NCI-H1092 treated with DMSO at 0.1 percent for 48 hours (cell line): ENCODE results near the gene RAI14.

ENCODE experiments used
- DNase-seq: peaks from one replicate; lab custom pipeline; 2025; lab: John Stamatoyannopoulos, UW

The RAI14 gene

GRCh38 chr5:34677428-34677827, 21.3 kb downstream of the RAI14 start:
- no peak for DNase-seq

- no peak for DNase-seq
Observed at GRCh38 chr5:34680896-34681295, 24.8 kb downstream of the RAI14 start.

- no peak for DNase-seq
Observed at GRCh38 chr5:34682926-34683623, 26.9 kb downstream of the RAI14 start.

GRCh38 chr5:34684281-34684979, 28.3 kb downstream of the RAI14 start:
- no peak for DNase-seq

- DNase-seq, result no peak
Observed at GRCh38 chr5:34684980-34685352, 28.8 kb downstream of the RAI14 start.

- no peak for DNase-seq
Observed at GRCh38 chr5:34685485-34686165, 29.5 kb downstream of the RAI14 start.

GRCh38 chr5:34686762-34687268, 30.7 kb downstream of the RAI14 start:
- DNase-seq, result no peak

- no peak for DNase-seq
Observed at GRCh38 chr5:34687269-34688011, 31.3 kb downstream of the RAI14 start.

- no peak for DNase-seq
Observed at GRCh38 chr5:34688015-34688810, 32.1 kb downstream of the RAI14 start.

GRCh38 chr5:34690301-34690700, 34.2 kb downstream of the RAI14 start:
- DNase-seq, result no peak

GRCh38 chr5:34690898-34691297, 34.8 kb downstream of the RAI14 start:
- no peak for DNase-seq

- DNase-seq, result no peak
Observed at GRCh38 chr5:34691326-34691725, 35.2 kb downstream of the RAI14 start.

GRCh38 chr5:34692786-34693185, 36.7 kb downstream of the RAI14 start:
- no peak for DNase-seq

- DNase-seq, result no peak
Observed at GRCh38 chr5:34694012-34694411, 37.9 kb downstream of the RAI14 start.

GRCh38 chr5:34694685-34695084, 38.6 kb downstream of the RAI14 start:
- DNase-seq, result no peak

GRCh38 chr5:34695275-34696027, 39.3 kb downstream of the RAI14 start:
- no peak for DNase-seq

GRCh38 chr5:34697308-34698108, 41.4 kb downstream of the RAI14 start:
- DNase-seq, result no peak

- DNase-seq, result no peak
Observed at GRCh38 chr5:34698109-34698419, 41.9 kb downstream of the RAI14 start.

GRCh38 chr5:34698754-34699153, 42.6 kb downstream of the RAI14 start:
- DNase-seq, result no peak
